ENCODE results near the gene STRC.
"Not testable (repeated sequence)": the region's sequence is repeated elsewhere in the genome, so short reads cannot be mapped to it uniquely, and the experiment has no call there.

The STRC gene

GRCh38 chr15:43648649-43649429, 30.2 kb upstream of the STRC start, which contains the start of gene CATSPER2:
Gene CATSPER2 (minus strand): TSS chr15:43648844. CDS start chr15:43648061, 783 bp downstream.
- Histone ChIP-seq H3K9me2 (replicated peaks; ENCODE audit: control insufficient read depth, low read length) (no peaks in the 10 kb centered on the region), H3K4me3 (ENCODE audit: low read length) (no peak within 1 kb of the TSS), H3K36me3 (ENCODE audit: control insufficient read depth, low read length) (no peaks in the 10 kb centered on the region), H3K4me1 (ENCODE audit: control insufficient read depth, low read length) (no peaks in the 10 kb centered on the region), H3K9me3 (ENCODE audit: control insufficient read depth, insufficient read depth, low read length) (no peaks in the 10 kb centered on the region), H3K27me3 (ENCODE audit: control insufficient read depth, low read length) (no peaks in the 10 kb centered on the region), H3K27ac (ENCODE audit: low read depth, low read length) (no peak within 1 kb of the TSS), H3K79me2 (ENCODE audit: control insufficient read depth, low read length) (no peaks in the 10 kb centered on the region), H3K4me2 (ENCODE audit: low read length) (no peak within 1 kb of the TSS), H3F3A (ENCODE audit: control insufficient read depth, insufficient read depth) (no peaks in the 10 kb centered on the region), H4K20me1 (ENCODE audit: control insufficient read depth, insufficient read depth, low read depth, low read length) (no peaks in the 10 kb centered on the region)
- TF ChIP-seq EZH2phosphoT487 (IDR thresholded peaks at IDR 0.05; ENCODE audit: borderline replicate concordance, low read length) (no peak), CTCF (IDR thresholded peaks at IDR 0.05; ENCODE audit: low read depth, low read length, poor library complexity, severe bottlenecking) (no peak)

GRCh38 chr15:43638464-43639204, 20.0 kb upstream of the STRC start:
- not testable (repeated sequence) for H3K9me3 ChIP-seq (ENCODE audit: control insufficient read depth, insufficient read depth, low read length); H3K36me3 ChIP-seq (ENCODE audit: control insufficient read depth, low read length); H3K4me2 ChIP-seq (ENCODE audit: low read length); H3K4me3 ChIP-seq (ENCODE audit: low read length); H3K4me1 ChIP-seq (ENCODE audit: control insufficient read depth, low read length); H3K9me2 ChIP-seq (replicated peaks; ENCODE audit: control insufficient read depth, low read length); H3K27ac ChIP-seq (ENCODE audit: low read depth, low read length); H3K27me3 ChIP-seq (ENCODE audit: control insufficient read depth, low read length); H3K79me2 ChIP-seq (ENCODE audit: control insufficient read depth, low read length); H3F3A ChIP-seq (ENCODE audit: control insufficient read depth, insufficient read depth); H4K20me1 ChIP-seq (ENCODE audit: control insufficient read depth, insufficient read depth, low read depth, low read length)

GRCh38 chr15:43626937-43627336, 8.3 kb upstream of the STRC start:
- H3K79me2 ChIP-seq (ENCODE audit: control insufficient read depth, low read length); H3K4me3 ChIP-seq (ENCODE audit: low read length); H3K4me1 ChIP-seq (ENCODE audit: control insufficient read depth, low read length); H3K9me2 ChIP-seq (replicated peaks; ENCODE audit: control insufficient read depth, low read length); H3F3A ChIP-seq (ENCODE audit: control insufficient read depth, insufficient read depth); H3K4me2 ChIP-seq (ENCODE audit: low read length); H3K9me3 ChIP-seq (ENCODE audit: control insufficient read depth, insufficient read depth, low read length); H3K27ac ChIP-seq (ENCODE audit: low read depth, low read length); H4K20me1 ChIP-seq (ENCODE audit: control insufficient read depth, insufficient read depth, low read depth, low read length); H3K27me3 ChIP-seq (ENCODE audit: control insufficient read depth, low read length); H3K36me3 ChIP-seq (ENCODE audit: control insufficient read depth, low read length): not testable (repeated sequence)

GRCh38 chr15:43625106-43625505, 6.5 kb upstream of the STRC start:
- no peaks in the 10 kb centered on the region for H3K9me3 ChIP-seq (ENCODE audit: control insufficient read depth, insufficient read depth, low read length)
- no peak overlapping the region for H3K4me3 ChIP-seq (ENCODE audit: low read length)
- TF ChIP-seq CTCF (IDR thresholded peaks at IDR 0.05; ENCODE audit: low read depth, low read length, poor library complexity, severe bottlenecking) (no peak), EZH2phosphoT487 (IDR thresholded peaks at IDR 0.05; ENCODE audit: borderline replicate concordance, low read length) (no peak)
- H3F3A ChIP-seq (ENCODE audit: control insufficient read depth, insufficient read depth): no peaks in the 10 kb centered on the region
- H3K36me3 ChIP-seq (ENCODE audit: control insufficient read depth, low read length): no peaks in the 10 kb centered on the region
- no peaks in the 10 kb centered on the region for H4K20me1 ChIP-seq (ENCODE audit: control insufficient read depth, insufficient read depth, low read depth, low read length)
- H3K27me3 ChIP-seq (ENCODE audit: control insufficient read depth, low read length): no peaks in the 10 kb centered on the region
- no peaks in the 10 kb centered on the region for H3K9me2 ChIP-seq (replicated peaks; ENCODE audit: control insufficient read depth, low read length)
- H3K27ac ChIP-seq (ENCODE audit: low read depth, low read length): no peak overlapping the region
- no peak overlapping the region for H3K4me2 ChIP-seq (ENCODE audit: low read length)
- H3K79me2 ChIP-seq (ENCODE audit: control insufficient read depth, low read length): no peaks in the 10 kb centered on the region
- H3K4me1 ChIP-seq (ENCODE audit: control insufficient read depth, low read length): no peaks in the 10 kb centered on the region

- not testable (repeated sequence) for H3K79me2 ChIP-seq (ENCODE audit: control insufficient read depth, low read length); H3K9me3 ChIP-seq (ENCODE audit: control insufficient read depth, insufficient read depth, low read length); H3K4me2 ChIP-seq (ENCODE audit: low read length); H3K9me2 ChIP-seq (replicated peaks; ENCODE audit: control insufficient read depth, low read length); H3F3A ChIP-seq (ENCODE audit: control insufficient read depth, insufficient read depth); H3K27me3 ChIP-seq (ENCODE audit: control insufficient read depth, low read length); H3K4me3 ChIP-seq (ENCODE audit: low read length); H3K27ac ChIP-seq (ENCODE audit: low read depth, low read length); H3K36me3 ChIP-seq (ENCODE audit: control insufficient read depth, low read length); H3K4me1 ChIP-seq (ENCODE audit: control insufficient read depth, low read length); H4K20me1 ChIP-seq (ENCODE audit: control insufficient read depth, insufficient read depth, low read depth, low read length)
These were observed 3.6 kb upstream of the STRC start for GRCh38 chr15:43622068-43622799.

- H3K79me2 ChIP-seq (ENCODE audit: control insufficient read depth, low read length); H3F3A ChIP-seq (ENCODE audit: control insufficient read depth, insufficient read depth); H4K20me1 ChIP-seq (ENCODE audit: control insufficient read depth, insufficient read depth, low read depth, low read length); H3K4me2 ChIP-seq (ENCODE audit: low read length); H3K36me3 ChIP-seq (ENCODE audit: control insufficient read depth, low read length); H3K9me3 ChIP-seq (ENCODE audit: control insufficient read depth, insufficient read depth, low read length); H3K9me2 ChIP-seq (replicated peaks; ENCODE audit: control insufficient read depth, low read length); H3K27ac ChIP-seq (ENCODE audit: low read depth, low read length); H3K4me1 ChIP-seq (ENCODE audit: control insufficient read depth, low read length); H3K4me3 ChIP-seq (ENCODE audit: low read length); H3K27me3 ChIP-seq (ENCODE audit: control insufficient read depth, low read length): not testable (repeated sequence)
These were observed 850 bp downstream of the STRC start for GRCh38 chr15:43617750-43618149.
